ENCODE data around the gene SYNDIG1. TPM values are rescaled to one million over a fixed set of nuclear protein-coding genes. Genes with fewer than 3 reads are reported as not detected.

The SYNDIG1 gene
- total and polyA plus RNA-seq, 9 of the 15 experiments (the other 6 are each of a cell fraction or from before 2014, with no cell fraction given): not detected

DNA sequence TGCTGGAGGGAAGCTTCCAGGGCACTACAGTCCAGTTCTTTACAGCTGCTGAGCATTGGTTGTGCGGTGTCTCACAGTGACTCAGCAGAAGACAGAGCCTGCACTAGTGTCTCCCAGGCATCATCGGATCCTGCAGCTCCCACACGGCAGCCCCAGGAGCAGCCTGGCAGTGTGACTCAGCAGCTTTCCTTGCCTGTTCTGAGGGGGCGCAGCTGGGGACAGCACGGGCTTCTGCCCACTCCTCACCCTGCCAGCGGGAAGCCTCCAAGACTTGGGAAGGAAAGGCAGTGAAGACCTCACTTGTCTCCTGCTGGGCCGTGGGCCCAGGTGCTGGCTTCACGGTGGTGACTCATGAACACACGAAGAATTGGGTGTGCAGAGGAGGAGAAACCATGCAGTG is 165.4 kb downstream of the SYNDIG1 start:
- H3K9me1 ChIP-seq (ENCODE audit: control insufficient read depth, insufficient read depth, low read length): no peaks in the 10 kb centered on the region
- H3K4me2 ChIP-seq (ENCODE audit: insufficient read depth, low read length): peak overlapping the region; percentile 52
- peak overlapping the region in 1 of 2 experiments; percentile 55; a peak in 1 of 4 replicates for H3K9ac ChIP-seq (ENCODE audit: insufficient read depth in 1 of 2, low read depth in 2 of 2, low read length in 2 of 2)
- in situ Hi-C loops (cut with MboI): no loop called here
- peaks cover 4 to 9% of the 10 kb centered on the region in 2 experiments; a peak in 4 of 5 replicates for H3K4me1 ChIP-seq (replicated peaks in 1 of 2; ENCODE audit: control insufficient read depth in 2 of 2, insufficient read depth in 2 of 2, low read length in 2 of 2)
- H3K27ac ChIP-seq (ENCODE audit: extremely low read depth, low read depth, low read length): no peak overlapping the region; the same call in 2 of the 3 replicates
- intact Hi-C loops (cut with micrococcal nuclease): no loop called here
- peaks cover 0 to 3% of the 10 kb centered on the region in 2 experiments; a peak in 1 of 5 replicates for H3K27me3 ChIP-seq (ENCODE audit: control insufficient read depth in 2 of 2, insufficient read depth in 2 of 2, low read length in 2 of 2)
- ChIA-PET CTCF (ENCODE audit: low intra/inter-chr PET ratio) (no interaction called here), POLR2A (interaction anchor here (1.4 kb wide), 1 partner anchor 8 kb away, joined by 4 read pairs; no protein-coding TSS in a partner anchor)
- ATAC-seq (peak; percentile 97), DNase-seq (ENCODE audit: extremely low read depth in 1 of 4, low spot score in 3 of 4) (peak; percentile 47 to 69 (median 58)), FAIRE-seq (peak; percentile 80)
- 0% methylated on average over 5 of the region's 9 CpGs for WGBS (ENCODE audit: insufficient coverage, low coverage, missing lambda C conversion rate)
- H3K4me3 ChIP-seq: no peak overlapping the region
- H3K79me2 ChIP-seq (ENCODE audit: control insufficient read depth, insufficient read depth, low read length): no peaks in the 10 kb centered on the region
- H3K36me3 ChIP-seq (ENCODE audit: control insufficient read depth, insufficient read depth, low read length): no peaks in the 10 kb centered on the region
- H2AFZ ChIP-seq (ENCODE audit: low read depth, low read length): peak overlapping the region; percentile 68; the same call in 1 of the 2 replicates
- H3K9me3 ChIP-seq (replicated peaks; ENCODE audit: control insufficient read depth, insufficient read depth, low read depth, low read length): no peaks in the 10 kb centered on the region
- H4K20me1 ChIP-seq (replicated peaks; ENCODE audit: control insufficient read depth, insufficient read depth, low read length): no peaks in the 10 kb centered on the region
- BruUV-seq (replicated peaks): no TSS peak
- TF ChIP-seq TGIF2 (CRISPR knock-in tag; IDR thresholded peaks at IDR 0.05) (no peak), TAF7 (tag; IDR thresholded peaks at IDR 0.05) (no peak), JUND (IDR thresholded peaks at IDR 0.05; ENCODE audit: borderline replicate concordance, low read depth, low read length) (no peak), JUND (tag; IDR thresholded peaks at IDR 0.05; ENCODE audit: borderline replicate concordance, low read depth, low read length) (peak; percentile 29; the same call in 1 of the 3 replicates), ZNF175 (CRISPR knock-in tag; IDR thresholded peaks at IDR 0.05; ENCODE audit: low read depth) (no peak), ZNF239 (CRISPR knock-in tag; IDR thresholded peaks at IDR 0.05) (no peak), SAFB2 (IDR thresholded peaks at IDR 0.05; ENCODE audit: borderline replicate concordance, low read depth, low read length, severe bottlenecking) (no peak), ZNF316 (IDR thresholded peaks at IDR 0.05) (peak; percentile 95), SAFB (IDR thresholded peaks at IDR 0.05; ENCODE audit: borderline replicate concordance, low read depth, low read length) (no peak), PTBP1 (IDR thresholded peaks at IDR 0.05; ENCODE audit: low read depth, low read length) (no peak), TOE1 (IDR thresholded peaks at IDR 0.05; ENCODE audit: borderline replicate concordance) (no peak), TOE1 (CRISPR knock-in tag; IDR thresholded peaks at IDR 0.05; ENCODE audit: borderline replicate concordance, low read depth) (no peak), ZNF780A (CRISPR knock-in tag; IDR thresholded peaks at IDR 0.05) (no peak), SRF (CRISPR knock-in tag; IDR thresholded peaks at IDR 0.05) (no peak), LARP7 (IDR thresholded peaks at IDR 0.05) (no peak), TAF1 (IDR thresholded peaks at IDR 0.05; ENCODE audit: control insufficient read depth, extremely low read depth, insufficient read depth, low read length, severe bottlenecking) (no peak), FOSL1 (tag; conservative IDR thresholded peaks at IDR 0.05) (peak; percentile 41; the same call in 1 of the 2 replicates), TCF7L2 (IDR thresholded peaks at IDR 0.05; ENCODE audit: low read depth, low read length) (no peak), ZNF217 (CRISPR knock-in tag; IDR thresholded peaks at IDR 0.05) (no peak), ETS2 (tag; IDR thresholded peaks at IDR 0.05; ENCODE audit: borderline replicate concordance, poor library complexity, severe bottlenecking) (no peak)
- TF ChIP-seq, protein P1, sequence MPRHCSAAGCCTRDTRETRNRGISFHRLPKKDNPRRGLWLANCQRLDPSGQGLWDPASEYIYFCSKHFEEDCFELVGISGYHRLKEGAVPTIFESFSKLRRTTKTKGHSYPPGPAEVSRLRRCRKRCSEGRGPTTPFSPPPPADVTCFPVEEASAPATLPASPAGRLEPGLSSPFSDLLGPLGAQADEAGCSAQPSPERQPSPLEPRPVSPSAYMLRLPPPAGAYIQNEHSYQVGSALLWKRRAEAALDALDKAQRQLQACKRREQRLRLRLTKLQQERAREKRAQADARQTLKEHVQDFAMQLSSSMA (CRISPR knock-in tag; IDR thresholded peaks at IDR 0.05): no peak
- TF ChIP-seq, protein P2, sequence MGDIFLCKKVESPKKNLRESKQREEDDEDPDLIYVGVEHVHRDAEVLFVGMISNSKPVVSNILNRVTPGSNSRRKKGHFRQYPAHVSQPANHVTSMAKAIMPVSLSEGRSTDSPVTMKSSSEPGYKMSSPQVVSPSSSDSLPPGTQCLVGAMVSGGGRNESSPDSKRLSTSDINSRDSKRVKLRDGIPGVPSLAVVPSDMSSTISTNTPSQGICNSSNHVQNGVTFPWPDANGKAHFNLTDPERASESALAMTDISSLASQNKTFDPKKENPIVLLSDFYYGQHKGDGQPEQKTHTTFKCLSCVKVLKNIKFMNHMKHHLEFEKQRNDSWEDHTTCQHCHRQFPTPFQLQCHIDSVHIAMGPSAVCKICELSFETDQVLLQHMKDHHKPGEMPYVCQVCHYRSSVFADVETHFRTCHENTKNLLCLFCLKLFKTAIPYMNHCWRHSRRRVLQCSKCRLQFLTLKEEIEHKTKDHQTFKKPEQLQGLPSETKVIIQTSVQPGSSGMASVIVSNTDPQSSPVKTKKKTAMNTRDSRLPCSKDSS (IDR thresholded peaks at IDR 0.05; ENCODE audit: low read depth, partially characterized antibody): no peak
